Fibroblast of lung (primary cell): ENCODE results near the gene ZFHX2.

Experiments
- CTCF ChIP-seq, 2 donors: IDR thresholded peaks in 1 of 2; conservative IDR thresholded peaks in 1 of 2; 1 replicate in 1 of 2; 2 replicates in 1 of 2; pipeline ENCODE4 v1.5.1; 2011 to 2012; ENCODE audit warnings: low read length in 2 of 2, control low read depth in 1 of 2, inconsistent platforms in 1 of 2, low read depth in 1 of 2, mild to moderate bottlenecking in 1 of 2
- EZH2 ChIP-seq: IDR thresholded peaks from 2 replicates; pipeline ENCODE4 v1.5.1; 2012; ENCODE audit warnings: low read length, control low read depth, mild to moderate bottlenecking; ENCODE audit errors: missing control alignments

GRCh38 chr14:23540141-23540469 lies 11.5 kb downstream of the ZFHX2 start:
- TF ChIP-seq CTCF (conservative IDR thresholded peaks at IDR 0.05 in 1 of 2, IDR thresholded peaks at IDR 0.05 in 1 of 2; ENCODE audit: low read depth in 1 of 2, low read length in 2 of 2) (no peak), EZH2 (no peak)
